ENCODE data around the gene CD40.

DNA sequence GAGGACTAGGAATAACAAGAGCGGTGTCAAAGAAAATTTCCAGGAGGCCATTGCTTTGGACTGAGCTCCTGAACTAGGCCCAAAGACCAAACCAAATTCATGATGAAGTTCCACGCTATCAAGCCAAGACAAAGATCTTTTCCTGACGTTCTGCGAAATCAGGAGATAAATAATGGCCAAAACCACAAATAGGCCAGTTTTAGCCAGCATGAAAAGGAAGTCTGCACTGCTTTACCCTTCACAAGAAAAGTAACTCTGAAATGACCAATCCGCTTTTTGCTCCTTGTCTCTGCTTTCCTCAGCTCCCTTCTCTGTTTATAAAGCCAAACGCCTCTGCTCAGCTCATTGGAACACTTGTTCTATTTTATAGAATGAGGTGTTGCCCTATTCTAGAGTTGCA lies 35.0 kb upstream of the CD40 start:
- TF ChIP-seq, protein P1, sequence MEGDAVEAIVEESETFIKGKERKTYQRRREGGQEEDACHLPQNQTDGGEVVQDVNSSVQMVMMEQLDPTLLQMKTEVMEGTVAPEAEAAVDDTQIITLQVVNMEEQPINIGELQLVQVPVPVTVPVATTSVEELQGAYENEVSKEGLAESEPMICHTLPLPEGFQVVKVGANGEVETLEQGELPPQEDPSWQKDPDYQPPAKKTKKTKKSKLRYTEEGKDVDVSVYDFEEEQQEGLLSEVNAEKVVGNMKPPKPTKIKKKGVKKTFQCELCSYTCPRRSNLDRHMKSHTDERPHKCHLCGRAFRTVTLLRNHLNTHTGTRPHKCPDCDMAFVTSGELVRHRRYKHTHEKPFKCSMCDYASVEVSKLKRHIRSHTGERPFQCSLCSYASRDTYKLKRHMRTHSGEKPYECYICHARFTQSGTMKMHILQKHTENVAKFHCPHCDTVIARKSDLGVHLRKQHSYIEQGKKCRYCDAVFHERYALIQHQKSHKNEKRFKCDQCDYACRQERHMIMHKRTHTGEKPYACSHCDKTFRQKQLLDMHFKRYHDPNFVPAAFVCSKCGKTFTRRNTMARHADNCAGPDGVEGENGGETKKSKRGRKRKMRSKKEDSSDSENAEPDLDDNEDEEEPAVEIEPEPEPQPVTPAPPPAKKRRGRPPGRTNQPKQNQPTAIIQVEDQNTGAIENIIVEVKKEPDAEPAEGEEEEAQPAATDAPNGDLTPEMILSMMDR (IDR thresholded peaks at IDR 0.05) = no peak
- no peak for TF ChIP-seq POLR2A (IDR thresholded peaks at IDR 0.05)

All from testis (tissue), 2 donors.